Progenitor cell of endocrine pancreas (in vitro differentiated cells): ENCODE data around the gene PTPRD. TPM values are rescaled to one million over a fixed set of nuclear protein-coding genes. Genes with fewer than 3 reads are reported as not detected.
A peak's percentile ranks its signal among the peaks of the same experiment; 100 is the strongest.

Experiments
- DNase-seq: peaks from one replicate; pipeline ENCODE4 v3.0.0; 2021; ENCODE audit warnings: low spot score; ENCODE audit not compliant: unreplicated experiment
- H3K27ac Mint-ChIP-seq: 2 replicates; pipeline ENCODE4 v1.8.0; 2021; ENCODE audit warnings: mild to moderate bottlenecking, moderate library complexity, mixed read lengths
- H3K27me3 Mint-ChIP-seq: 2 replicates; pipeline ENCODE4 v1.8.0; 2021; ENCODE audit warnings: mixed read lengths
- H3K36me3 Mint-ChIP-seq: 2 replicates; pipeline ENCODE4 v1.8.0; 2022; ENCODE audit warnings: mixed read lengths; ENCODE audit not compliant: insufficient read depth
- H3K4me1 Mint-ChIP-seq: 2 replicates; pipeline ENCODE4 v1.8.0; 2021; ENCODE audit warnings: low read depth, mixed read lengths
- H3K4me3 Mint-ChIP-seq: 2 replicates; pipeline ENCODE4 v1.8.0; 2021; ENCODE audit warnings: low read depth, mild to moderate bottlenecking, moderate library complexity, mixed read lengths
- H3K9me3 Mint-ChIP-seq: 2 replicates; pipeline ENCODE4 v1.8.0; 2021; ENCODE audit warnings: low read depth, mixed read lengths
- total RNA-seq: library from RNA; stranded (reverse); gene quantifications from 2 replicates; pipeline ENCODE4 v1.2.1, GENCODE V29; 2021
- TF ChIP-seq, protein P1 (sequence below): fragments of 200-600 bp; sonication (generic); IDR thresholded peaks from one replicate; pipeline ENCODE4 v1.5.0; 2021; ENCODE audit warnings: antibody characterized with exemption, mild to moderate bottlenecking; ENCODE audit not compliant: unreplicated experiment

PTPRD gene
- total RNA-seq, 1 donor from 2014 or later, result 124 TPM

DNA sequence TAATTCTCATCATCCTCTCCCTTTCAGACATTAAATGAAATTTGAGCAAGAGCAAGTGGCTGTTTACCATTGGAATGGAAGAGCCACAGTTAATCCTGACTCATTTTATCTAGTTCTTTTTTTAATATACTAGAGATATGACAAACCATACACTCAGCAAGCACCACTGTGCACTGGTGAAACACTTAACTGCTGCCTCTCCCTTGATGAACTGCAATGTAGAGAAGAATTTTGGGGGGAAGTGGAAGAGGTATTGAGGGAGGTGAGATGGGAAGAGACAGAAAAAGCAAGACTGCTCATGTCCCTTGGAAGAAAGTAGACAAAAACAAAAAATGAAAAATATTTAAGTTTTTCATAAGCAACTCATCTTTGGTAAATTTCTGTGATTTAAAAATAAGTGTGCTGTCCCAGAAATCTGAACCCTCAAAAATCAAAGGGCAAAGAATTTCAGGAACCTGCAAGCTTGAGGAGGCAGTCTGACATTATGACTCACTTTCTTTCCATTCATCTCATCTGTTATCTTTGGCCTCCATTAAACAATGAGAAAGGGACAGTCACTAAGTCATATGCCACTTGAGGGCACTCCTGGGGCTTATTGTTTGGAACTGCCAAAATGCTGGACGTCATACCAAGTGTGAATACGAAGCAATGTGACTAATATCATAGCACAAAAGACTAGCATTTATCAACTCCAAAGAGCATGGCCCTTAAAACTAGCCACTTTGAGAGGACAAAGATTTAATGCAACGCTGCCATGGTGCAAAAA, 2246.5 kb downstream of the PTPRD start:
- no peak for DNase-seq
- Mint-ChIP-seq H3K27me3 (no peaks in the 10 kb centered on the region), H3K4me3 (no peak overlapping the region), H3K9me3 (no peaks in the 10 kb centered on the region), H3K27ac (no peak overlapping the region), H3K4me1 (peaks cover 14% of the 10 kb centered on the region), H3K36me3 (peaks cover 5% of the 10 kb centered on the region)
- TF ChIP-seq, protein P1, sequence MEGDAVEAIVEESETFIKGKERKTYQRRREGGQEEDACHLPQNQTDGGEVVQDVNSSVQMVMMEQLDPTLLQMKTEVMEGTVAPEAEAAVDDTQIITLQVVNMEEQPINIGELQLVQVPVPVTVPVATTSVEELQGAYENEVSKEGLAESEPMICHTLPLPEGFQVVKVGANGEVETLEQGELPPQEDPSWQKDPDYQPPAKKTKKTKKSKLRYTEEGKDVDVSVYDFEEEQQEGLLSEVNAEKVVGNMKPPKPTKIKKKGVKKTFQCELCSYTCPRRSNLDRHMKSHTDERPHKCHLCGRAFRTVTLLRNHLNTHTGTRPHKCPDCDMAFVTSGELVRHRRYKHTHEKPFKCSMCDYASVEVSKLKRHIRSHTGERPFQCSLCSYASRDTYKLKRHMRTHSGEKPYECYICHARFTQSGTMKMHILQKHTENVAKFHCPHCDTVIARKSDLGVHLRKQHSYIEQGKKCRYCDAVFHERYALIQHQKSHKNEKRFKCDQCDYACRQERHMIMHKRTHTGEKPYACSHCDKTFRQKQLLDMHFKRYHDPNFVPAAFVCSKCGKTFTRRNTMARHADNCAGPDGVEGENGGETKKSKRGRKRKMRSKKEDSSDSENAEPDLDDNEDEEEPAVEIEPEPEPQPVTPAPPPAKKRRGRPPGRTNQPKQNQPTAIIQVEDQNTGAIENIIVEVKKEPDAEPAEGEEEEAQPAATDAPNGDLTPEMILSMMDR, result no peak

DNA sequence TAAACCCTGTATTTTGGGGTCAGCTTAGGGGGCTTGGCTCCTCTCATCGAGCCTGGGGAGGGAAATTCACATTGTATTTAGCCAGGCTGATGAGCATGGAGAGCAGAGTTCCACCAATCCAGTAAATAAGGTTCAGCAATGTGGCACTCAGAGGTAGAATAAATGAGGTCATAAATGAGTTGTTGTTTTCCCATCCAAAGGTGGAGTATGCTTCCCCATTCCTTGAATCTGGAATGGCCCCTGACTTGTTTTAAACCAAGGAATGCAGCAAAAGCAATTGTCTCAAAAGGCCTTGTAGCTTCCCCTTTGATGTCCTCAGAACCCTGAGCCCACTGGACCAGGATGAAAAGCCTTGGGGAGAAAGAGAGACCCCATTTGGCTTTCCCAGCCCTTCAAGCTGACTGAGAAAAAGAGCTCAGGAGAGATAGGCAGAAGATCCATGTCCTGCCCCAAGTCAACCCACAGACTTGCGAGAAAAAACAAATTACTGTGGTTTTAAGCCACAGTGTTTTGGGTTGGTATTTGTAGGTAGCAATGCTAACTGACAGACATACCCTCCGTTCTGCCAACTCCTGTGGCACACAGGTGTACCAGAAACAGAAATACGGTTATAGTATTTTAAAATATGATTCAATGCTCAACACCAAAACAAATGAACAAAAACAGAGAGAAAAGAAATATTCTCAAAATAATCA, 2247.2 kb downstream of the PTPRD start:
- TF ChIP-seq, protein P1, result no peak
- DNase-seq, result no peak
- no peaks in the 10 kb centered on the region for H3K27me3 Mint-ChIP-seq
- no peak overlapping the region for H3K27ac Mint-ChIP-seq
- peaks cover 4% of the 10 kb centered on the region for H3K36me3 Mint-ChIP-seq
- H3K4me3 Mint-ChIP-seq, result no peak overlapping the region
- no peaks in the 10 kb centered on the region for H3K9me3 Mint-ChIP-seq
- H3K4me1 Mint-ChIP-seq, result peaks cover 21% of the 10 kb centered on the region

DNA sequence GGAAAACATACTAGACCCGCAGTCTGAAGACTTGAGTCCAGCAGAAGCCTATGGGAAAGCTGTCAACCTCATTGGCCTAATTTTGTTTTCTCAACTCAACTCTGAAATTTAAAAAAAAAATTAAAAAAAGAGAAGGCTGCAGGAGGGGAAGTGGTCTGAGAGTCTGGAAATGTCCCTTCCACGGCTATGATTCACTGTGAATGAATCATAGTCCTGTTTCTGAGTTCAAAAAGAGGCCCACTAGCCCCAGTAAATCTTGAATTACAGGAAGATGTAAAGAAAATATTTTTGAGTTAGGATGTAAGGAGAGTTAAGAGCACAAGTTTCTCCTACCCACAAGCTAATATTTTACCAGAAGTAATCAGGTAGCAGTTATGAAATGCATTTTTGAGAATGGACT, 2247.8 kb downstream of the PTPRD start:
- no peaks in the 10 kb centered on the region for H3K27me3 Mint-ChIP-seq
- H3K4me3 Mint-ChIP-seq, result no peak overlapping the region
- H3K4me1 Mint-ChIP-seq, result peaks cover 21% of the 10 kb centered on the region
- H3K27ac Mint-ChIP-seq, result no peak overlapping the region
- TF ChIP-seq, protein P1, result no peak
- no peak for DNase-seq
- peaks cover 4% of the 10 kb centered on the region for H3K36me3 Mint-ChIP-seq
- H3K9me3 Mint-ChIP-seq, result no peaks in the 10 kb centered on the region

DNA sequence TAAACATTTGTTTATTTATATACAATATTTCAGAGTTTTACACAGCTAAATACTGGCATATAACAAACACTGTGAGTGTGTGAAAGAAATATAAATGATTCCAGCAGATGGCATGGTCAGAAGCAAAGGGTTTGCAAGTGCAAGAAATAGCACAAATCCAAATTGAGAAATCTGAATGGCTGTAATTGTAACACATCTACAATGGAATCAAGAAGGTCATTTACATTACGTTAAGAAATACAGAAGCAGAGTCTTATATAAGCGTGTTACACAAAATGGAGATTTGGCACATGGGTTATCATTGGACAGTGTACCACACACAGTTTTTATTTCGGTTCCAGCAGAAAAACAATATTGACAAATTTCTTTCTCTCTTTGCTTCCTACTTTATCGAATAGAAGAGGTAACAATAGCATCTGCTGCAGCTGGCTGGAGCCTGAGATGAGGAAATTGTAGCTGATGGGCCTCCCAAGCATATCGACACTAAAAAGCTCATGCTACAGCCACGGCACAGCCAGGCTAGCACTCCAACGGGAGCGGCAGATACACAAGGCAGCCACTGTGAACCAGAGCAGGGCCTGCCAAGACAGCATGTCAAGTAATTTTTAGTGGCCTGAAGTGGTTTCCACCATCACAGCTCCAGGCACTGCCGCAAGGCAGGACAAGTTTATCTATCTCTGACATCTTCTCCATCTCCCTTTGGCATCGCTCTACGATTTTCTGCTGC, 2248.6 kb downstream of the PTPRD start:
- peaks cover 23% of the 10 kb centered on the region for H3K4me1 Mint-ChIP-seq
- no peak for DNase-seq
- peaks cover 4% of the 10 kb centered on the region for H3K9me3 Mint-ChIP-seq
- H3K27ac Mint-ChIP-seq, result no peak overlapping the region
- TF ChIP-seq, protein P1, result no peak
- peaks cover 7% of the 10 kb centered on the region for H3K36me3 Mint-ChIP-seq
- no peaks in the 10 kb centered on the region for H3K27me3 Mint-ChIP-seq
- H3K4me3 Mint-ChIP-seq, result no peak overlapping the region

DNA sequence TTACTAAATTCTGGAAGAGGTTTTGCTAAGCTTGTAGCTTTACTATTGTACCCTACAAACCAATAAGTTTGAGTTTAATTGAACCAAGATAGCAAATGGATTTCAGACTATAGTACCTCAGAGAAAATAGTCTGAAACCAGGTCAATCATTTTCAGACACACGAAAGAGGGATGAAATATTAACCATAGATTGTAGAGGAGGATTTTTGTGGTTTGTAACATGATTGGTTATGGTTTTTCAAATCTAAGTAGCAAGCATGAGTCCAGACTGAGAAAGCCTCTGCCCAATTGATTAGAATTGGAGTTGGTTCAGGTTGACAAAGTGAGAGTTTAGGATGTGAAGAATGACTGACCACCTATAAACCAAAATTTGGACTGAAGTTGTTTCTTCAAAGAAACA, 2250.6 kb downstream of the PTPRD start:
- Mint-ChIP-seq H3K27me3 (no peaks in the 10 kb centered on the region), H3K4me3 (no peak overlapping the region), H3K27ac (peak overlapping the region; percentile 31), H3K36me3 (peaks cover 7% of the 10 kb centered on the region), H3K4me1 (peaks cover 23% of the 10 kb centered on the region), H3K9me3 (peaks cover 4% of the 10 kb centered on the region)
- TF ChIP-seq, protein P1, result no peak
- DNase-seq, result no peak
